ENCODE results near the gene LCN15. TPM values are rescaled to one million over a fixed set of nuclear protein-coding genes. Genes with fewer than 3 reads are reported as not detected.

Gene LCN15
- total RNA-seq, 4 donors from 2014 or later: not detected

DNA sequence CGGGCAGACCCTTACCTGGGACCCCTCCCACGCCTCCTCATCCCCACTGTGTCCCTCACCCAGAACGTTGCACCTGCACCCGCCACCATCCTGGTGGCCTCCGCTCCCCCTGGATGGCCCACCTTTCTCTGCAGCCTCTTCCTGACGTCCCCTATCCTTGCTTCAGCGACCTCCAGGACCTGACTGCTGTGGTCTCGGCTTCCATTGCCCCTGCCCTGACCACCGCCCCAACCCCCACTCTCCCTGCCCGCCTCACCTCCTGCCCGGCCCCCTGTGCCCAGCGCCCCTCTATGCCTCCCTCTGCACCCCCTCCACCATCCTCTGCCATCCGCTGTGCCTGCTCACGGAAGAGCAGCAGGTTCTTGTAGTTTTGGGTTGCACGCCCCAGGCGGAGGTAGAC lies 23.8 kb downstream of the LCN15 start:
- no peak for TF ChIP-seq POLR2AphosphoS5 (IDR thresholded peaks at IDR 0.05)
- TF ChIP-seq CTCF (IDR thresholded peaks at IDR 0.05): no peak
- no peak for TF ChIP-seq POLR2A (IDR thresholded peaks at IDR 0.05)
- TF ChIP-seq EP300 (IDR thresholded peaks at IDR 0.05): no peak
- H3K36me3 ChIP-seq: no peaks in the 10 kb centered on the region
- ATAC-seq: no peak
- peaks cover 0 to 19% (median 0%) of the 10 kb centered on the region in 3 donors for H3K4me1 ChIP-seq
- H3K27me3 ChIP-seq: peaks cover 57% of the 10 kb centered on the region
- H3K27ac ChIP-seq: no peak overlapping the region
- 84% methylated on average over 8 of the region's 16 CpGs; no CpG with 5 or more reads in 1 of the 2 donors for WGBS, 2 donors (ENCODE audit: low coverage in 1 of 2)
- H3K9me3 ChIP-seq: no peaks in the 10 kb centered on the region
- H3K4me3 ChIP-seq: no peak overlapping the region

DNA sequence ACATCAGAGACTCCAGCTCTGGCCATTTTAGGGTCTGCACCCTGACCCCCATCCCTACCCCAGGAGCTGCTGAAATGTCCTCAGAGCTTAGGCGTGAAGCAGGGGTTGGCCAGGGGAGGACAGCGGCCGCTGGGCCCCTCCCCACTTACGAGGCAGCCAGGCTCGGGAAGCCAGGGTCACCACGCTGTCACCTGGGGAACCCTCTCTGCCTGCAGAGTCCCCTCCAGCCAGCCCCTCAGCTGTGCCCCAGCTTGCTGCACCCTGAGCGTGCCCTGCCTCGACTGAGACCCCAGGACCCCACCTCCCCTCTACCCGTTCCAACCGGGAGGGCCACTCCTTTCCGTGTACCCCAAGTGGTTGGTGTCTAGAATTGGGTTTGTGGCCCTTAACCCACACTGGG lies 24.2 kb downstream of the LCN15 start:
- TF ChIP-seq CTCF (IDR thresholded peaks at IDR 0.05) (no peak), POLR2A (IDR thresholded peaks at IDR 0.05) (no peak), EP300 (IDR thresholded peaks at IDR 0.05) (no peak), POLR2AphosphoS5 (IDR thresholded peaks at IDR 0.05) (no peak)

DNA sequence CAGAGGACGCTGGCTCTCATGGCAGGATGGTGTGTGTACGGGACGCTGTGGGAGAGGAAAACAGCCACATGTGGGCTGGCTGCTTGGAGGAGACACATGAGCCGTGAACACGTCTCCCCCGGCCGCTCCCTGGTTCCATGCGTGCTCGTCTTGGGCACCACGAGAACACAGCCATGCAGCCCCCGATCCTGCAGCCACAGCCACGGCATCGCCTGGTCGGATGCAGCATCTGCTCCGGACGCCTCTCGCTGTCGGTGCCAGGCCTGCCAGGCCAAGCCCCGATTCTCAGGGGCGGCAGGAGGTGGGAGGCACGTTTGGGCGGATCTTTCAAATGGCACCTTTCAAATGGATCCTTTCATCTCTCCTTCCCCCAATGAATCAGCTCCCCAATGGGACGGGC lies 24.8 kb downstream of the LCN15 start:
- H3K4me3 ChIP-seq: no peak overlapping the region
- ATAC-seq: no peak
- peaks cover 47% of the 10 kb centered on the region for H3K27me3 ChIP-seq
- H3K36me3 ChIP-seq: no peaks in the 10 kb centered on the region
- H3K9me3 ChIP-seq: no peaks in the 10 kb centered on the region
- H3K27ac ChIP-seq: no peak overlapping the region
- peaks cover 0 to 19% (median 0%) of the 10 kb centered on the region in 3 donors for H3K4me1 ChIP-seq
- WGBS, 2 donors (ENCODE audit: low coverage in 1 of 2): no CpG with 5 or more reads among the region's 23 CpGs
- TF ChIP-seq EP300 (IDR thresholded peaks at IDR 0.05): no peak
- TF ChIP-seq CTCF (IDR thresholded peaks at IDR 0.05): no peak
- TF ChIP-seq POLR2AphosphoS5 (IDR thresholded peaks at IDR 0.05): no peak
- TF ChIP-seq POLR2A (IDR thresholded peaks at IDR 0.05): no peak

More for the DNA sequence above, 24.2 kb downstream of the LCN15 start:
- no peak overlapping the region for H3K4me3 ChIP-seq
- no peaks in the 10 kb centered on the region for H3K36me3 ChIP-seq
- H3K27me3 ChIP-seq: peaks cover 53% of the 10 kb centered on the region
- ATAC-seq: no peak
- no peaks in the 10 kb centered on the region for H3K9me3 ChIP-seq
- no peak overlapping the region for H3K27ac ChIP-seq
- WGBS, 2 donors (ENCODE audit: low coverage in 1 of 2): 87 to 97% methylated on average over 3 of the region's 11 CpGs
- H3K4me1 ChIP-seq: peaks cover 0 to 19% (median 0%) of the 10 kb centered on the region in 3 donors

- Histone ChIP-seq H3K4me1 (peaks cover 0 to 19% (median 0%) of the 10 kb centered on the region in 3 donors), H3K9me3 (no peaks in the 10 kb centered on the region), H3K27me3 (peaks cover 41% of the 10 kb centered on the region), H3K4me3 (no peak overlapping the region), H3K36me3 (no peaks in the 10 kb centered on the region), H3K27ac (no peak overlapping the region)
- TF ChIP-seq POLR2A (IDR thresholded peaks at IDR 0.05): no peak
- no peak for TF ChIP-seq POLR2AphosphoS5 (IDR thresholded peaks at IDR 0.05)
- TF ChIP-seq CTCF (IDR thresholded peaks at IDR 0.05): no peak
- no peak for TF ChIP-seq EP300 (IDR thresholded peaks at IDR 0.05)
- no peak for ATAC-seq
- WGBS, 2 donors (ENCODE audit: low coverage in 1 of 2): 85 to 93% methylated on average over 8 to 13 of the region's 20 CpGs
These were observed 25.4 kb downstream of the LCN15 start for GRCh38 chr9:136738960-136739359.

- Histone ChIP-seq H3K27me3 (peaks cover 11% of the 10 kb centered on the region), H3K4me3 (no peak overlapping the region), H3K4me1 (peaks cover 0 to 4% (median 0%) of the 10 kb centered on the region in 3 donors), H3K9me3 (no peaks in the 10 kb centered on the region), H3K27ac (no peak overlapping the region), H3K36me3 (no peaks in the 10 kb centered on the region)
- WGBS, 2 donors (ENCODE audit: low coverage in 1 of 2): 70% methylated on average over 2 of the region's 21 CpGs; no CpG with 5 or more reads in 1 of the 2 donors
- TF ChIP-seq CTCF (IDR thresholded peaks at IDR 0.05) (no peak), POLR2AphosphoS5 (IDR thresholded peaks at IDR 0.05) (no peak), EP300 (IDR thresholded peaks at IDR 0.05) (no peak)
- no peak for ATAC-seq
These were observed 28.4 kb downstream of the LCN15 start for GRCh38 chr9:136735812-136736480.

Data from gastroesophageal sphincter (tissue), 4 donors.